B cell (primary cell): Measurements from ENCODE around the gene STAM. TPM values are rescaled to one million over a fixed set of nuclear protein-coding genes. Genes with fewer than 3 reads are reported as not detected.

Experiments
- ATAC-seq: fragments of 200-7000 bp; cut with Tn5 transposase; one replicate; pipeline ENCODE4 v1.10.0; 2021; ENCODE audit warnings: low read depth, mild to moderate bottlenecking, moderate number of reproducible peaks, moderate library complexity
- CTCF ChIA-PET: fragments of 350-600 bp; sonication (Branson Sonifier 250); formaldehyde crosslinking; loops from one replicate; lab custom pipeline; 2021; ENCODE audit warnings: antibody characterized with exemption, inconsistent platforms; lab: Charles Lee
- POLR2A ChIA-PET: fragments of 350-600 bp; sonication (Branson Sonifier 250); formaldehyde crosslinking; loops from one replicate; lab custom pipeline; 2021; ENCODE audit warnings: antibody characterized with exemption; lab: Charles Lee
- DNase-seq: peaks from one replicate; pipeline ENCODE4 v3.0.0; 2013
- H2AFZ ChIP-seq: 2 replicates; pipeline ENCODE4 v1.6.1; 2012; ENCODE audit warnings: mild to moderate bottlenecking, low read depth, low read length; ENCODE audit not compliant: insufficient read depth, poor library complexity, severe bottlenecking
- H3K27ac ChIP-seq, 2 donors: 1 replicate in 1 of 2; 2 replicates in 1 of 2; pipeline ENCODE4 v1.5.1; 2012 to 2013; ENCODE audit warnings: low read length in 2 of 2, mild to moderate bottlenecking in 2 of 2, moderate library complexity in 1 of 2
- H3K27me3 ChIP-seq, 4 experiments: fragments of 200-600 bp in 1 of 4; sonication (generic) in 1 of 4; replicated peaks in 1 of 4; 1 replicate in 2 of 4; 2 replicates in 2 of 4; pipeline versions ENCODE4 v1.6.1 to v1.7.0; 2013 to 2016; ENCODE audit warnings: low read length in 3 of 4, mild to moderate bottlenecking in 2 of 4, mixed read lengths in 1 of 4, moderate library complexity in 1 of 4; ENCODE audit not compliant: insufficient read depth in 4 of 4, control insufficient read depth in 3 of 4; ENCODE audit errors: control extremely low read depth in 1 of 4
- H3K36me3 ChIP-seq, 2 experiments: replicated peaks in 1 of 2; 1 replicate in 1 of 2; 2 replicates in 1 of 2; pipeline versions ENCODE4 v1.6.1 to v1.7.1; 2013; ENCODE audit warnings: low read length in 1 of 2; ENCODE audit not compliant: insufficient read depth in 2 of 2, control insufficient read depth in 1 of 2; ENCODE audit errors: control extremely low read depth in 1 of 2, extremely low read depth in 1 of 2
- H3K4me1 ChIP-seq, 2 donors: fragments of 200-600 bp in 1 of 2; sonication (generic) in 1 of 2; 1 replicate in 1 of 2; 2 replicates in 1 of 2; pipeline versions ENCODE4 v1.5.1 to v1.6.1; 2013 to 2017; ENCODE audit warnings: low read length in 2 of 2; ENCODE audit not compliant: control insufficient read depth in 2 of 2, insufficient read depth in 2 of 2
- H3K4me2 ChIP-seq: replicated peaks from 2 replicates; pipeline ENCODE3; 2012; ENCODE audit warnings: mild to moderate bottlenecking, low read depth, low read length; ENCODE audit not compliant: poor library complexity, severe bottlenecking
- H3K4me3 ChIP-seq, 5 experiments: fragments of 200-600 bp in 1 of 5; sonication (generic) in 1 of 5; 1 replicate in 3 of 5; 2 replicates in 2 of 5; pipeline versions ENCODE4 v1.5.1 to v1.7.0; 2011 to 2016; ENCODE audit warnings: low read length in 4 of 5, mild to moderate bottlenecking in 4 of 5, low read depth in 2 of 5, control low read depth in 1 of 5, moderate library complexity in 1 of 5; ENCODE audit not compliant: insufficient read depth in 1 of 5; ENCODE audit errors: control extremely low read depth in 1 of 5, extremely low read depth in 1 of 5
- H3K79me2 ChIP-seq: fragments of 200-600 bp; sonication (generic); one replicate; pipeline ENCODE4 v1.6.0; 2016; ENCODE audit warnings: low read length; ENCODE audit not compliant: control insufficient read depth, insufficient read depth
- H3K9ac ChIP-seq: fragments of 200-600 bp; sonication (generic); 2 replicates; pipeline ENCODE4 v1.6.1; 2017; ENCODE audit warnings: mild to moderate bottlenecking, low read length, moderate library complexity
- H3K9me3 ChIP-seq, 3 donors: one replicate each; pipeline versions ENCODE4 v1.6.1 to v1.7.1; 2013; ENCODE audit warnings: low read length in 2 of 3; ENCODE audit not compliant: control insufficient read depth in 2 of 3, insufficient read depth in 1 of 3; ENCODE audit errors: control extremely low read depth in 1 of 3
- H4K20me1 ChIP-seq: 2 replicates; pipeline ENCODE4 v1.6.0; 2012; ENCODE audit warnings: mild to moderate bottlenecking, low read length; ENCODE audit not compliant: insufficient read depth, control insufficient read depth, poor library complexity, severe bottlenecking
- H3K27ac Mint-ChIP-seq: one replicate; pipeline ENCODE4 v1.8.0; 2021; ENCODE audit warnings: mixed read lengths
- H3K27me3 Mint-ChIP-seq: one replicate; pipeline ENCODE4 v1.8.0; 2021; ENCODE audit warnings: mixed read lengths
- H3K4me1 Mint-ChIP-seq: one replicate; pipeline ENCODE4 v1.8.0; 2021; ENCODE audit warnings: mixed read lengths
- H3K4me3 Mint-ChIP-seq: one replicate; pipeline ENCODE4 v1.8.0; 2021; ENCODE audit warnings: mixed read lengths
- H3K9me3 Mint-ChIP-seq: one replicate; pipeline ENCODE4 v1.8.0; 2022; ENCODE audit warnings: mixed read lengths; ENCODE audit not compliant: insufficient read depth
- EZH2 ChIP-seq: IDR thresholded peaks from 2 replicates; pipeline ENCODE4 v1.6.1; 2012; ENCODE audit warnings: borderline replicate concordance, low read depth, mild to moderate bottlenecking, moderate library complexity, low read length; ENCODE audit not compliant: insufficient read depth, poor library complexity, severe bottlenecking
- WGBS: methylation state at CpG from one replicate; pipeline ENCODE4 v1.1.5; 2013; ENCODE audit warnings: missing lambda C conversion rate; ENCODE audit not compliant: insufficient coverage; 5-methylcytosine and 5-hydroxymethylcytosine counted together
- intact Hi-C: fragments of 100-400 bp; cut with micrococcal nuclease; formaldehyde crosslinking; loops from one replicate; pipeline ENCODE4 v1.10.0; 2022
- polyA plus RNA-seq: library from polyadenylated mRNA; depleted of rRNA; stranded (reverse); fragments of >200 nt; gene quantifications from 2 replicates; pipeline ENCODE4 v1.2.3, GENCODE V29; 2012
- total RNA-seq, 2 donors: library from RNA; stranded (reverse); fragments of 120-200 nt in 1 of 2; gene quantifications; 1 replicate in 1 of 2; 2 replicates in 1 of 2; pipeline versions ENCODE4 v1.2.3 to v1.2.4, GENCODE V29; 2013 to 2022
- TF ChIP-seq, protein P1 (sequence below): fragments of 200-600 bp; IDR thresholded peaks from one replicate; pipeline ENCODE4 v1.8.0; 2022; ENCODE audit warnings: antibody characterized with exemption, mild to moderate bottlenecking

Gene STAM
- total and polyA plus RNA-seq, 2 donors (not counting 1 experiment from before 2014, with no cell fraction given) = 9.1 to 35.1 TPM

DNA sequence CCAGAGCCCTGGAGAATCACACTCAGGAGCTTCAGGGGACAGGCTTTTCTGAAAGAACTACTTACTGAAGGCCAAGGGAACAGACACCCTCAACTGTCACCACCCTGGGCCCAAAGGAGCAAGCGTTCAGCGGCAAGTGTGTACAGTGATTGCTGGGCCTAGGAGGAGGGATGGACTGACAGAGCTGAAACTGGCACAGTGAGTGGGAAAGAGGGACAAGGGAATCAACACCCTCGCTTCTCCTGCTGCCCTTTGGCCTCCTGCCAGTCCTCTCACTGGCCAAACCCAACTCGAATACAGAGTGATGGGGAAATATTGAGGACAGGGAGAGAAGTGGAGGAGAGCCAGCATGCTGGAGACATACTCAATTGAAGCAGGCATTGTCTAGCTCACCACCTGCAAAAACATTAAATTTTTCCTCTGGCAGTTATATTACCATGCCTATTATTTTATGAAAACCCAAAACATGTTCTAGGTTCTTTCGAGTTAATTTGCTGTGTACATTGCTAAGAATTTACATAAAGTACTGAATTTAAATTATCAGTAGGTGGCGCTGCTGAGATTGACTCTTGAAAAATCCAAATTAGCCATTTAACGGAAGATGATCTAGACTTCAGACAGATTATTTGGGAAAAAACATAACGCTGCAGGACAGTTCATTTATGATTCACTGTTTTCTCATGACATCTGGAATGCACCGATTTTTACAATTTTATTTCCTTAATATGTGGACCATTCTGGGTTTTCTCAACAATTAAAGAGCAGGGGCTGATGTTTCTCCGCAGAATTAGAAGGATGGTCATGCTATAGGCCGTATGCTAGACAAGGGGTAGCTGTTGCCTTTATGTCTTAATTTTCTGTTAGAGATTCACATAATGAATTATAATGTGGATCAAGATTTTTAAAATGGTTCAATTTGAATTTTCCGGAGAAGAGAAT is 93.3 kb downstream of the STAM start:
- H4K20me1 ChIP-seq = no peaks in the 10 kb centered on the region
- ChIA-PET CTCF (interaction anchor here (0.8 to 2.6 kb wide), 7 partner anchors 8 to 131 kb away, joined by 3 to 9 read pairs (median 6); no protein-coding TSS in a partner anchor), POLR2A (no interaction called here)
- ATAC-seq (no peak), DNase-seq (peak; percentile 52)
- H3K4me1 ChIP-seq = no peaks in the 10 kb centered on the region
- no peaks in the 10 kb centered on the region for H3K9me3 ChIP-seq
- H3K27me3 ChIP-seq = no peaks in the 10 kb centered on the region
- TF ChIP-seq EZH2 = no peak
- TF ChIP-seq, protein P1, sequence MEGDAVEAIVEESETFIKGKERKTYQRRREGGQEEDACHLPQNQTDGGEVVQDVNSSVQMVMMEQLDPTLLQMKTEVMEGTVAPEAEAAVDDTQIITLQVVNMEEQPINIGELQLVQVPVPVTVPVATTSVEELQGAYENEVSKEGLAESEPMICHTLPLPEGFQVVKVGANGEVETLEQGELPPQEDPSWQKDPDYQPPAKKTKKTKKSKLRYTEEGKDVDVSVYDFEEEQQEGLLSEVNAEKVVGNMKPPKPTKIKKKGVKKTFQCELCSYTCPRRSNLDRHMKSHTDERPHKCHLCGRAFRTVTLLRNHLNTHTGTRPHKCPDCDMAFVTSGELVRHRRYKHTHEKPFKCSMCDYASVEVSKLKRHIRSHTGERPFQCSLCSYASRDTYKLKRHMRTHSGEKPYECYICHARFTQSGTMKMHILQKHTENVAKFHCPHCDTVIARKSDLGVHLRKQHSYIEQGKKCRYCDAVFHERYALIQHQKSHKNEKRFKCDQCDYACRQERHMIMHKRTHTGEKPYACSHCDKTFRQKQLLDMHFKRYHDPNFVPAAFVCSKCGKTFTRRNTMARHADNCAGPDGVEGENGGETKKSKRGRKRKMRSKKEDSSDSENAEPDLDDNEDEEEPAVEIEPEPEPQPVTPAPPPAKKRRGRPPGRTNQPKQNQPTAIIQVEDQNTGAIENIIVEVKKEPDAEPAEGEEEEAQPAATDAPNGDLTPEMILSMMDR = peak; percentile 89
- no peak overlapping the region for H3K27ac ChIP-seq
- no peak overlapping the region for H2AFZ ChIP-seq
- H3K4me2 ChIP-seq = no peak overlapping the region
- no peak overlapping the region for H3K4me3 Mint-ChIP-seq
- H3K79me2 ChIP-seq = no peaks in the 10 kb centered on the region
- no peaks in the 10 kb centered on the region for H3K9me3 Mint-ChIP-seq
- H3K27ac Mint-ChIP-seq = no peak overlapping the region
- H3K9ac ChIP-seq = no peak overlapping the region
- intact Hi-C loops = no loop called here
- 70% methylated on average over 6 of the region's 12 CpGs for WGBS
- H3K36me3 ChIP-seq = no peaks in the 10 kb centered on the region
- peaks cover 3% of the 10 kb centered on the region for H3K4me1 Mint-ChIP-seq
- no peak overlapping the region for H3K4me3 ChIP-seq
- no peaks in the 10 kb centered on the region for H3K27me3 Mint-ChIP-seq

DNA sequence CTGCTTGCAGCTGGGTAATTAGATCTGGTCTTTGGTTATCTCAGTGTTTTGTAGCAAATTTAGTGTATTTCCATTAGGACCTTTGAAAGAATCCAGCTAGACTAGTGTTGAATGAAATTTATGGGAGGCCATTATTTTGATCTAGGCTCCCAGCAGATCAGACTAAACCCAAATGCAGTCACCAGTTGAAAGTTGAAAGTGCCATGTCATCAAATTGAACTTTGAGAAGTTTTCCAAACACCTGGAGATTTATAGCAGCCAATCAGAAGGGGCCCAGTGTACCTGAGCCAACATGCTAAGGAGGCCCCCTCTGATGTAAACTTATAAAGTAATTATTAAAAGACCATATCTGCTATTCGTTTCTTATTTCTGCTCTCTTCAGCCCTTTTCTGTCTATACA is 96.7 kb downstream of the STAM start:
- Mint-ChIP-seq H3K4me3 (no peak overlapping the region), H3K27ac (no peak overlapping the region), H3K4me1 (peaks cover 9% of the 10 kb centered on the region), H3K9me3 (no peaks in the 10 kb centered on the region), H3K27me3 (no peaks in the 10 kb centered on the region)
- DNase-seq (no peak), ATAC-seq (no peak)
- Histone ChIP-seq H3K9ac (no peak overlapping the region), H3K36me3 (no peaks in the 10 kb centered on the region), H4K20me1 (no peaks in the 10 kb centered on the region), H3K4me2 (no peak overlapping the region), H3K27me3 (no peaks in the 10 kb centered on the region), H2AFZ (no peak overlapping the region), H3K27ac (no peak overlapping the region), H3K4me1 (no peaks in the 10 kb centered on the region), H3K79me2 (no peaks in the 10 kb centered on the region), H3K9me3 (no peaks in the 10 kb centered on the region), H3K4me3 (no peak overlapping the region)
- ChIA-PET CTCF (interaction anchor here (0.5 to 1.4 kb wide), 2 partner anchors 35 to 132 kb away, joined by 5 to 7 read pairs; no protein-coding TSS in a partner anchor), POLR2A (no interaction called here)
- no peak for TF ChIP-seq EZH2
- TF ChIP-seq, protein P1 = no peak
- intact Hi-C loops = no loop called here
- WGBS = no CpG with 5 or more reads among the region's 1 CpG
